Measurements from ENCODE around the gene PLEKHG5.

PLEKHG5 gene

GRCh38 chr1:6472391-6472790, 19.1 kb downstream of the PLEKHG5 start:
- H3K4me1 ChIP-seq (ENCODE audit: control extremely low read depth in 1 of 4, control insufficient read depth in 4 of 4, insufficient read depth in 4 of 4, low read length in 3 of 4), result no peaks in the 10 kb centered on the region
- H3K27me3 ChIP-seq (replicated peaks in 2 of 5; ENCODE audit: control insufficient read depth in 4 of 5, insufficient read depth in 5 of 5, low read length in 4 of 5), result peaks cover 0 to 4% (median 0%) of the 10 kb centered on the region in 5 experiments
- POLR2A ChIA-PET, result no interaction called here
- 91% methylated on average over 10 of the region's 10 CpGs for WGBS (ENCODE audit: insufficient coverage)
- no peaks in the 10 kb centered on the region for H3K9me3 ChIP-seq (ENCODE audit: control extremely low read depth in 1 of 5, control insufficient read depth in 4 of 5, insufficient read depth in 2 of 5, low read depth in 1 of 5, low read length in 4 of 5)
- CTCF ChIA-PET, result interaction anchor here (0.7 to 2.7 kb wide), 9 partner anchors 9 to 232 kb away, joined by 3 to 7 read pairs (median 4); no protein-coding TSS in a partner anchor
- no peak for DNase-seq
- H3K27ac ChIP-seq (ENCODE audit: insufficient read depth in 1 of 2, low read depth in 1 of 2, low read length in 2 of 2, poor library complexity in 1 of 2, severe bottlenecking in 2 of 2), result no peak overlapping the region
- H3K36me3 ChIP-seq (ENCODE audit: control insufficient read depth in 4 of 4, insufficient read depth in 4 of 4, low read length in 3 of 4), result no peaks in the 10 kb centered on the region
- no peak overlapping the region for H3K4me3 ChIP-seq (ENCODE audit: control insufficient read depth in 1 of 7, extremely low read depth in 1 of 7, insufficient read depth in 4 of 7, low read depth in 2 of 7, low read length in 6 of 7)

GRCh38 chr1:6471970-6472368, 19.5 kb downstream of the PLEKHG5 start:
- no peak for DNase-seq
- no peak overlapping the region for H3K27ac ChIP-seq (ENCODE audit: insufficient read depth in 1 of 2, low read depth in 1 of 2, low read length in 2 of 2, poor library complexity in 1 of 2, severe bottlenecking in 2 of 2)
- H3K4me3 ChIP-seq (ENCODE audit: control insufficient read depth in 1 of 7, extremely low read depth in 1 of 7, insufficient read depth in 4 of 7, low read depth in 2 of 7, low read length in 6 of 7), result no peak overlapping the region
- ChIA-PET CTCF (interaction anchor here (1.0 to 2.7 kb wide), 6 partner anchors 8 to 67 kb away, joined by 3 to 7 read pairs (median 5); no protein-coding TSS in a partner anchor), POLR2A (no interaction called here)
- H3K27me3 ChIP-seq (replicated peaks in 2 of 5; ENCODE audit: control insufficient read depth in 4 of 5, insufficient read depth in 5 of 5, low read length in 4 of 5), result peaks cover 0 to 8% (median 0%) of the 10 kb centered on the region in 5 experiments
- H3K36me3 ChIP-seq (ENCODE audit: control insufficient read depth in 4 of 4, insufficient read depth in 4 of 4, low read length in 3 of 4), result no peaks in the 10 kb centered on the region
- H3K4me1 ChIP-seq (ENCODE audit: control extremely low read depth in 1 of 4, control insufficient read depth in 4 of 4, insufficient read depth in 4 of 4, low read length in 3 of 4), result no peaks in the 10 kb centered on the region
- WGBS (ENCODE audit: insufficient coverage), result 97% methylated on average over 6 of the region's 7 CpGs
- no peaks in the 10 kb centered on the region for H3K9me3 ChIP-seq (ENCODE audit: control extremely low read depth in 1 of 5, control insufficient read depth in 4 of 5, insufficient read depth in 2 of 5, low read depth in 1 of 5, low read length in 4 of 5)

- Histone ChIP-seq H3K27ac (ENCODE audit: insufficient read depth in 1 of 2, low read depth in 1 of 2, low read length in 2 of 2, poor library complexity in 1 of 2, severe bottlenecking in 2 of 2) (no peak overlapping the region), H3K27me3 (replicated peaks in 2 of 5; ENCODE audit: control insufficient read depth in 4 of 5, insufficient read depth in 5 of 5, low read length in 4 of 5) (peaks cover 0 to 15% (median 0%) of the 10 kb centered on the region in 5 experiments), H3K36me3 (ENCODE audit: control insufficient read depth in 4 of 4, insufficient read depth in 4 of 4, low read length in 3 of 4) (no peaks in the 10 kb centered on the region), H3K9me3 (ENCODE audit: control extremely low read depth in 1 of 5, control insufficient read depth in 4 of 5, insufficient read depth in 2 of 5, low read depth in 1 of 5, low read length in 4 of 5) (no peaks in the 10 kb centered on the region), H3K4me3 (ENCODE audit: control insufficient read depth in 1 of 7, extremely low read depth in 1 of 7, insufficient read depth in 4 of 7, low read depth in 2 of 7, low read length in 6 of 7) (no peak overlapping the region), H3K4me1 (ENCODE audit: control extremely low read depth in 1 of 4, control insufficient read depth in 4 of 4, insufficient read depth in 4 of 4, low read length in 3 of 4) (no peaks in the 10 kb centered on the region)
- no peak for DNase-seq
- CTCF ChIA-PET, result interaction anchor here (1.0 to 2.0 kb wide), 5 partner anchors 8 to 66 kb away, joined by 3 to 6 read pairs (median 4); no protein-coding TSS in a partner anchor
- POLR2A ChIA-PET, result no interaction called here
- 92% methylated on average over 61 of the region's 67 CpGs for WGBS (ENCODE audit: insufficient coverage)
These were observed 20.1 kb downstream of the PLEKHG5 start for GRCh38 chr1:6471086-6471969.

- Histone ChIP-seq H3K9me3 (ENCODE audit: control extremely low read depth in 1 of 5, control insufficient read depth in 4 of 5, insufficient read depth in 2 of 5, low read depth in 1 of 5, low read length in 4 of 5) (no peaks in the 10 kb centered on the region), H3K4me3 (ENCODE audit: control insufficient read depth in 1 of 7, extremely low read depth in 1 of 7, insufficient read depth in 4 of 7, low read depth in 2 of 7, low read length in 6 of 7) (no peak overlapping the region), H3K27ac (ENCODE audit: insufficient read depth in 1 of 2, low read depth in 1 of 2, low read length in 2 of 2, poor library complexity in 1 of 2, severe bottlenecking in 2 of 2) (no peak overlapping the region), H3K27me3 (replicated peaks in 2 of 5; ENCODE audit: control insufficient read depth in 4 of 5, insufficient read depth in 5 of 5, low read length in 4 of 5) (peaks cover 0 to 24% (median 0%) of the 10 kb centered on the region in 5 experiments), H3K36me3 (ENCODE audit: control insufficient read depth in 4 of 4, insufficient read depth in 4 of 4, low read length in 3 of 4) (no peaks in the 10 kb centered on the region), H3K4me1 (ENCODE audit: control extremely low read depth in 1 of 4, control insufficient read depth in 4 of 4, insufficient read depth in 4 of 4, low read length in 3 of 4) (peaks cover 0 to 8% (median 7%) of the 10 kb centered on the region in 4 experiments)
- POLR2A ChIA-PET, result no interaction called here
- WGBS (ENCODE audit: insufficient coverage), result 95% methylated on average over 63 of the region's 67 CpGs
- CTCF ChIA-PET, result interaction anchor here (1.2 kb wide), 1 partner anchor 16 kb away, joined by 4 read pairs; no protein-coding TSS in a partner anchor
- no peak for DNase-seq
These were observed 21.1 kb downstream of the PLEKHG5 start for GRCh38 chr1:6470132-6471085.

- Histone ChIP-seq H3K9me3 (ENCODE audit: control extremely low read depth in 1 of 5, control insufficient read depth in 4 of 5, insufficient read depth in 2 of 5, low read depth in 1 of 5, low read length in 4 of 5) (no peaks in the 10 kb centered on the region), H3K4me1 (ENCODE audit: control extremely low read depth in 1 of 4, control insufficient read depth in 4 of 4, insufficient read depth in 4 of 4, low read length in 3 of 4) (peaks cover 0 to 17% (median 14%) of the 10 kb centered on the region in 4 experiments), H3K36me3 (ENCODE audit: control insufficient read depth in 4 of 4, insufficient read depth in 4 of 4, low read length in 3 of 4) (no peaks in the 10 kb centered on the region), H3K4me3 (ENCODE audit: control insufficient read depth in 1 of 7, extremely low read depth in 1 of 7, insufficient read depth in 4 of 7, low read depth in 2 of 7, low read length in 6 of 7) (no peak overlapping the region), H3K27ac (ENCODE audit: insufficient read depth in 1 of 2, low read depth in 1 of 2, low read length in 2 of 2, poor library complexity in 1 of 2, severe bottlenecking in 2 of 2) (no peak overlapping the region), H3K27me3 (replicated peaks in 2 of 5; ENCODE audit: control insufficient read depth in 4 of 5, insufficient read depth in 5 of 5, low read length in 4 of 5) (peaks cover 0 to 29% (median 0%) of the 10 kb centered on the region in 5 experiments)
- WGBS (ENCODE audit: insufficient coverage), result over 99% methylated on average over 12 of the region's 13 CpGs
- POLR2A ChIA-PET, result no interaction called here
- no peak for DNase-seq
- CTCF ChIA-PET, result interaction anchor here (0.5 to 1.3 kb wide), 4 partner anchors 10 to 31 kb away, joined by 3 read pairs; no protein-coding TSS in a partner anchor
These were observed 22.6 kb downstream of the PLEKHG5 start for GRCh38 chr1:6468729-6469461.

- Histone ChIP-seq H3K36me3 (ENCODE audit: control insufficient read depth in 4 of 4, insufficient read depth in 4 of 4, low read length in 3 of 4) (no peaks in the 10 kb centered on the region), H3K4me1 (ENCODE audit: control extremely low read depth in 1 of 4, control insufficient read depth in 4 of 4, insufficient read depth in 4 of 4, low read length in 3 of 4) (peaks cover 0 to 17% (median 14%) of the 10 kb centered on the region in 4 experiments), H3K4me3 (ENCODE audit: control insufficient read depth in 1 of 7, extremely low read depth in 1 of 7, insufficient read depth in 4 of 7, low read depth in 2 of 7, low read length in 6 of 7) (no peak overlapping the region), H3K9me3 (ENCODE audit: control extremely low read depth in 1 of 5, control insufficient read depth in 4 of 5, insufficient read depth in 2 of 5, low read depth in 1 of 5, low read length in 4 of 5) (no peaks in the 10 kb centered on the region), H3K27me3 (replicated peaks in 2 of 5; ENCODE audit: control insufficient read depth in 4 of 5, insufficient read depth in 5 of 5, low read length in 4 of 5) (peaks cover 0 to 25% (median 0%) of the 10 kb centered on the region in 5 experiments), H3K27ac (ENCODE audit: insufficient read depth in 1 of 2, low read depth in 1 of 2, low read length in 2 of 2, poor library complexity in 1 of 2, severe bottlenecking in 2 of 2) (no peak overlapping the region)
- no peak for DNase-seq
- 98% methylated on average over 20 of the region's 30 CpGs for WGBS (ENCODE audit: insufficient coverage)
- ChIA-PET POLR2A (no interaction called here), CTCF (interaction anchor here (0.5 to 1.9 kb wide), 7 partner anchors 9 to 31 kb away, joined by 3 to 6 read pairs (median 3); no protein-coding TSS in a partner anchor)
These were observed 23.5 kb downstream of the PLEKHG5 start for GRCh38 chr1:6467744-6468688.

Data from common myeloid progenitor, CD34-positive (primary cell).